Measurements from ENCODE around the gene A2ML1.

GRCh38 chr12:8887285-8887715, 64.9 kb downstream of the A2ML1 start:
- TF ChIP-seq CTCF (IDR thresholded peaks at IDR 0.05) (no peak), POLR2A (IDR thresholded peaks at IDR 0.05) (no peak), POLR2AphosphoS5 (IDR thresholded peaks at IDR 0.05) (no peak), EP300 (IDR thresholded peaks at IDR 0.05) (no peak)
